Renal pelvis (tissue), 12 donors: Measurements from ENCODE around the gene TEX35. TPM values are rescaled to one million over a fixed set of nuclear protein-coding genes. Genes with fewer than 3 reads are reported as not detected.

Experiments
- DNase-seq: peaks from one replicate; pipeline ENCODE4 v3.0.0-alpha.2; 2013
- long read RNA-seq, 16 experiments: transcript quantifications; one replicate each; lab custom pipeline, GENCODE V29; 2026
- polyA plus RNA-seq, 3 donors: library from polyadenylated mRNA; unstranded; fragments of 120-200 nt; gene quantifications; one replicate each; pipeline ENCODE4 v1.2.1, GENCODE V29; 2013; ENCODE audit not compliant: insufficient read length in 3 of 3

Gene TEX35
- polyA plus RNA-seq = under 1 TPM in 1 of 3 donors, not detected in 2; 0.11 TPM
- long read RNA-seq, donor 1 = 0 reads
- long read RNA-seq, donor 2 = 0 reads
- long read RNA-seq, donor 3 = 0 reads
- long read RNA-seq, donor 4 = 0 reads
- long read RNA-seq, donor 5 = 0 reads
- long read RNA-seq, donor 6 = 0 reads
- long read RNA-seq, donor 7 = 0 reads
- long read RNA-seq, donor 8 = 0 reads
- long read RNA-seq, donor 9 = 0 reads
- long read RNA-seq, donor 10 = 0 reads
- long read RNA-seq, donor 11 = 0 reads
- long read RNA-seq, donor 12 = 0 reads
- long read RNA-seq, donor 13 = 0 reads
- long read RNA-seq, donor 14 = 0 reads
- long read RNA-seq, donor 15 = 0 reads
- long read RNA-seq, donor 16 = 0 reads

- no peak for DNase-seq
Observed at GRCh38 chr1:178512566-178513277, at the start of gene TEX35. TEX35 (plus strand) TSS chr1:178513109; CDS start chr1:178513189, 80 bp downstream.

- DNase-seq = no peak
Observed at GRCh38 chr1:178464141-178464540, 48.8 kb upstream of the TEX35 start.

DNA sequence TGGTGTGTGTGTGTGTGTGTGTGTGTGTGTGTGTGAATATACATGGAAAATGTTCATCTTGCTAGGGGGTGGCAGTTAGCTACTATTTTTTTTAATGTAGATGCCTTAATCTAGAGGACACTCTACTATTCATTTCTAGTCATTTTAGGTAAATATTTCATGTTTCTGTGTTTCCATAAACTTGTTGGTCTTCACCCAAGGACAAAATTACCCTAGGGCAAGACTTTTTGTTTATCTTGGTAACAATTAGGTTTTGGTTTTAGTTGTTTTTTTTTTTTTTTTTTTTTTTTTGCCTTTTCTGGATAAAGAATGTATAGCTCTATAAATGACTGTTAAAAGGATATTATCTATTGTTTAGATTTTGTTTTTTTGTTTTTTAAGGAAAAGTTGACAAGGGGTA is 48.3 kb upstream of the TEX35 start:
- DNase-seq = no peak

DNA sequence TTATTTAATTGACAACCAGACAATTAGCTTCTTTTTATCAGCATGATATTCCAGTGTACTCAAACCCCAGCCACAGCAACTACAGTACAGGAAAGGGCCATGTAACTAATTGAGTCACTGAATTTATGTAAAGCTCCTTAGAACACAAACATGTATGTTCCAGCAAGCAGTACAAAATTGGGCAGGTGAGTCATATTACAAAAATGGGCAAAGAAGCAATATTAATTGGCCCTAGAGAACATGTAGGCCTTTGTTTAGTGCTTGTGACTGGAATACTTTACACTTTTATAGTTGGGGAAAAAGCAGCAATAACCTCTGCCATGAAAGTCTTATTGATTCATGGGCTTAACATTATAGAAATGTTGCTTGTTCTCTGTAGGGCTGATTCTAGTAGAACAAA is 47.9 kb upstream of the TEX35 start:
- no peak for DNase-seq

GRCh38 chr1:178467837-178468236 is 45.1 kb upstream of the TEX35 start:
- DNase-seq = no peak

DNA sequence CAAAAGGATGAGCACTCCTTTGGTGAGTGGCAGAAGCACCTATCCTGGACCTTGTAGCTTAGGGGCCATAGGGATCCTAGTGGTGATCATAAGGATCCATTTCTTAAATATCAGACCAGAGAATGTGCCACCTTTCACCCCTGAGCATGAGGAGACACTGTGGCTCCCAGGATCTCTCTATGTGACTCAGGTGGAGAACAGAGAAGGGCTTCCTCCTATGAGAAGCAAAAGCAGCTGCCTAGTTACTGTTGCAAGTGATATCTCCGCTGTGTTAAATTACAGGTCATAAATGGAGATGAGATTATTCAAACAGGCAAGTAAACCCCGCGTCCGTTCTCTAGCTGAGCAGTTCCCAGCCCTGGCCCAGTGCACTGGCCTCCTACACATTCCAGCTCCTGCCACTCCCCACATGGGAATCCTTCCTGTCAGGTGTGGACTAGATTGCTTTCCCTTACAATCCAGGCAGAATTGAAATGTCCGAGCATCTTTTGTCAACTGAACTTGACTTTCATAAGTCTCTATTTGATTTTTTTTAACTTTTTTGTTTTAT is 42.4 kb upstream of the TEX35 start:
- peak; percentile 79 for DNase-seq

- DNase-seq = no peak
Observed at GRCh38 chr1:178472531-178472930, 40.4 kb upstream of the TEX35 start.

- DNase-seq = no peak
Observed at GRCh38 chr1:178477373-178477772, 35.5 kb upstream of the TEX35 start.

DNA sequence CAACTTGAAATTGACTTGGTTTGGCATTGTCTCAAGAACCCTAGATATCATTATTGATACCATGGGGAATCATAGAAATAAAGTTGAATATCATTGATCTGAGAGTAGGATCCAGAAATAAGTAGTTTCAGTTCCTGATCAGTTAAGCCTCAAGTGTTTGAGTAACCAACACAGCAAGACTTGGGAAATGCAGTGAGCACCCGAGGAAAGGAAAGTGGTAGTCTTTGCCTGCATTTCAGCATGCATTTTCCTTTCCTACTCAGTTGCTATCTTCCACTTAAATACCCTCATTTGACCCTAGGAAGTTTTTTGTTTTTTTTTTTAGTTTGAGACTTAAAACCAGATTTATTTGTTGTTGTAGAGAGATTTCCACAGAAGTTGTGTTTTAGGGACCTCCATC is 35.1 kb upstream of the TEX35 start:
- DNase-seq = no peak

DNA sequence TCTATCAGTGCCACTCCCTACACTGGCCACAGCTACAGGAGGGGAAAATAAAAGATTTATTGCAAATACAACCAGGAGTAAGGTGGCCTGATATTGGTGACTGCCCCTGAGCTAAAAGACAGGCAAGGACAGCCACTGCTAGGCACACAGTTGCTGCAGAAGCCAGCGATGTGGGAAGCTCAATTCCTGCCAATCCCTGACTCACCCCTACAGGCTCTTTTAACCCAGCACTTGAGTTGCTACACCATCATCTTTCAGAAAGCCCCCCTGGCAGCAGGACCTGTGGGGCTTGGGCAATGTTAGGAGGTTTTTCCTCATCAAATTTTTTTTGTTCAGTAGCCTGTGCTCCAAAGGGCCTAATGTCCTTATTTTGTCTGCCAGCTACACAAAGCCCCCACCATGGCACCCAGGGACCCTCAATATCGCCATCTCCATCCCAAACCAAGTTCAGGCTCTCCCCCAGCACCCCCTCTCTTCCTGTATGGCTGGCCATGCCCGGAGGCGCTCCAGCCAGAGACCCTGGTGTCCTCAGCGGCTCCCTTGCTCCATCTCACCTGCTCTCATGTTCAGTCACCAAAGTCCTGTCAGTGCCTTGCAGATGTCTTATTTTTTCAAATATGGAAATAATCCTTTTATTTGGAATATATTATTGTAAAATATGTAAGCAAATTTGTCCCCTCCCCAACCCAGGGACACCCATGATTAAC is 29.5 kb upstream of the TEX35 start:
- DNase-seq = no peak

DNA sequence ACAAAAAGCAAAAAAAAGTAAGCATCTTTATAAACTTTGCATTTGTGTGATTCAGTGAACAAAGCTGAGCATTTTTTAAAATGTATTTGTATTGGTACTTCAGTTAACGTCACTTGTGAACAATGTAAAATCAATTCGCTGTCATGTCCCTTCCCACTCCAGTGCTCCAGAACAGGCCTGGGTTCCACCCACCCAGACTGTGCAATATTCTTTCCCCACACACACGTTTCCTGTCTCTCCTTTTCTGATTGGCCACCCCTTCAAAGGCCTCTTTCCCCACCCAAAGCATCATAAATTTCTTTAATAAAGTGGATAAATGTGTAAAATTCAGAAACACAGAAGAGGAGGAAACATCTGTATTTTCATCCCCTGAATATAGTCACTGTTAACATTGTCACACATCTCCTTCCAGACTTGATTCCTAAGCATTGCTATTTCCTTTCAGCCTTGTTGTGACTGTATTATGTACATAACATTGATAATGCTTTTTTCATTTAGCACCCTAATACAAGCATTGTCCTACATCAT is 28.1 kb upstream of the TEX35 start:
- no peak for DNase-seq

DNA sequence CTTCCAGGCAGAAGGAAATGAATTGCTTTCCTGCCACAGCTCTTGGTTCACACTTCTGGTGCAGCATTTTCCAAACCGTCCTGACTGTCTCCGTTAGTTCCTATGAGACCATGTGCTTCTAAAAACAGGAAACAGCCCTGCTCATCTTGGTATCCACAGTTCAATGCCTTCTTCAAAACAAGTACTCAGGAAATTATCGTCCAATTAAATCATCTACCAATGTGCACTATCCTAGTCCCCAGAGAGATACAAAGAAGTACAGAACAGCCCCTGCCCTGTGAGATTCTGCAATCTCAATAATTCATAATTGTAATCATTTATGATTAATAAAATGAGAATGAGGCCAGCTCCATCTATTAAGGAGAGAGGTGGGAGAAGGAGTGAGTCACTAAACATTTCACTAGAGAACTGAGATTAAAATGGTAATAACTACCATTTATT is 27.3 kb upstream of the TEX35 start:
- DNase-seq = no peak

DNA sequence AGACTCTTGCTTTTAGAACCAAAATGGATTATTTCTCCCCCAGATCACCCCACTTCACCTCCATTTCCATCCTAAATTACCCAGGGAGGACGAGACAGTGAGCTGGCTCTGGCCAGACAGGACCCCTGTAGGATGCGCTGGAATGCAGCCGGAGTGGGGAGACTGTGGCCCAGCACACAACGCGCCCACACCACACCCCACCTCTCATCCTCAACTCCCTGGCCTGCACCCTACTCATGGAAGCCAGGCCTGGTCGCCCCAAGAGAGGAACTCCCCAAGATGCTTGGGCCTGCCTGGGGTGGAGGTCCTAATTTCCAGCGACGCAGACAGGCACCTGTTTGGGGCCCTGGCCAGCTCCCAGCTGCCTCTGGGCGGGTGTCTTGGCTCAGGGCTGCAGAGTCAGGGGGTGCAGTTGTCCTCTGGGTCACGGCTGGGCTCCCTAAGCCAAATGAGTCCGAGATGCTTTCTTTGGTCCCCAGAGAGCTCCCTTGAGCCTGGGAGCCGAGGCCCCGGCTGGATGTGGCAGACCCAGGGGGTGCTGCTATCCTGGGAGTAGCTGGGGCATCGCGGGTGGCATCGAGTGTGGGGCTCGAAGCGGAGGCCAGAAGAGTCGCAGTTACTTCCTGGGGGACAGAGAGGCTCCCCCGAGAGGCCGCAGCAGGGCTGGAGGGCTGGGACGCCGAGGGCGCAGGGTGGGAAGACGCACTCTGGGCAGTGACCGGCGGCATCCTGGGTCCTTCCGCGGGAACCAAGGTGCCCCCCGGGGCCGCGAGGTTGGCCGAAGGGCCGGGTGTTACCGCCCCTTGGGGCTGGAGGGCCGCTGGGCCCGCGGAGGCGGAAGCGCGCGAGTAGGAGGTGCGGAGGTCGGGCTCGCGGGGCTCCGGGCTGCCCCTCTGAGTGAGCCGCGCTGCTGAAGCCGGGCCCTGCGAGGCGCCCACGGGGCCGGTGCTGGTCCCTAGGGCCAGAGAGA is 26.5 kb upstream of the TEX35 start:
- DNase-seq = no peak

DNA sequence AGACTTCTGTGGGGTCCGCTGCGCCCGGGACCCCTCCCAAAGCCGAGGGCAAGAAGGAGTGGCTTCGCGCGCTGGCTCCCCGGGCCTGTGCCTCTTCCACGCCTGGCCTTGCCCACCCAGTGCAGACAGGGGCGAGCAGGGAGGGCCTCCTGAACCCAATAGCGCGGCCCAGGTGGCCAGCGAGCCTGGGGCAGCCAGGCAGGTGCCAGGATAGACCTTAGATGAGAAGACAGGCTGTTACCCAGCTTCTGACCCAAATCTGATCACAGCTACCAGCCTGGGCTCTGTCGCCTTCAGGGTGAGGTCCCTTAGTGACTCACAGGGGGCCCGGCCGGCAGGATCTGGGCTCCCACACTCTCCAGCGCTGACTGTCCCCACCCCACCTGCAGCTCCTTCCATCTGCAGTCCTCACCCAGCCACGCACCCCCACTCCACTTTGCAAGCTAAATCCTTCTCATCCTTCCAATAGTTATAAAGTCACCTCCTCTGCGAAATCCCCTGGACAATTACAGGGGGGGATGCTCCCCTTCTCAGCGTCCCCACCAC is 25.8 kb upstream of the TEX35 start:
- DNase-seq = no peak

- no peak for DNase-seq
Observed at GRCh38 chr1:178488393-178488792, 24.5 kb upstream of the TEX35 start.

DNA sequence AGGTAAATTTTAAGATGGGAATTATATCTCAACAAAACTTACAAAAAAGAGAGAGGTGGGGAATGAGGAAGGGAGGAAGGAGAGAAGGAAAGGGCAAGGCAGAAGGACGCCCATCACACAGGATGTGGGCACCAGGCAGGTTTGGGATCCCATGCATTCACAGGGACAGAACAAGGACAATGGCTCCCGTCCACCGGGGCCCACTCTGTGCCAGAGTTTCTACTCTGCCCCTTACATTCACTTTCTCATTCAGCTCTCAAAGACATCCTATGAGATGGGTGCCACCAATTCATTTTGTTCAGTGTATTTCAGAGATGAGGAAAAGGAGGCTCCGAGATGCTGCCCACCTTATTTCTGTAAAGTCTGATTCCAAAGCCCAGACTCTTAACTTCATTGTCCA is 23.5 kb upstream of the TEX35 start:
- DNase-seq = no peak

DNA sequence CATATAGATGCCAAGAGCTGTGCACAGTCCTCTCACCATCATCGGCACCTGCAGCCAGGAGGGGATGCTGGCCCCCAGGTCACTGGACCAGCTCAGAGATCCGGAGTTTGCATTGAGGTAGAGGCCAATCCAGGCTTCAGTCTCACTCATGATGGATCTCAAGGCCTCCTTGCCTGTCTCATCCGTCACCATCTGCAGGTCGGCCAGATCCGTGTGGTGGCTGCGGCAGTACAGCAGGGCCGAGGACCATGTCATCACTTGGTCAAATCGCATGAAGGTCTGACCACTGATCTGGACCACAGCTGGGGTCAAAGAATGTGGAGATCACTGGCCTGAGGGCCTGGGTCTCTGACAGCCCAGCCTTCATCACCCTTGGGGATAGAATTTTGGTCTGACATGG is 22.8 kb upstream of the TEX35 start:
- DNase-seq = no peak

DNA sequence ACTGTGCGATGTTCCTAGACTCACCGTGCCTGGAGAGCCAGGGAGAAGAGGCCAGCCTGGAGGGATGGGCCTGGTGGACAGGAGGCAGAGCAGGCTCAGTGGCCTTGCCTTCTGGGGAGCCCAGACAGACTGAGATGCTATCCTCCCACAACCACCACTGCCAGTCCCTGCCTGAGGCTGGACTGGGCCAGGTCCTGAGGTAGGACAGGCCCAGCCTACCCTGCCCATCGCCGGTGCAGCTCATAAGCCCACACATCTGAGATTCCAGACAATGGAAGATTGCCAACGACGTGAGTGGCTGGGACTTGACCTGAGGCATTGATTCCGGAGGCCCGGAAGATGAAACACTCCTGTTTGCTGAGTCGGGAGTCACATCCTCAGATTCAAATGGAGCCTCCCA is 21.9 kb upstream of the TEX35 start:
- DNase-seq = no peak

DNA sequence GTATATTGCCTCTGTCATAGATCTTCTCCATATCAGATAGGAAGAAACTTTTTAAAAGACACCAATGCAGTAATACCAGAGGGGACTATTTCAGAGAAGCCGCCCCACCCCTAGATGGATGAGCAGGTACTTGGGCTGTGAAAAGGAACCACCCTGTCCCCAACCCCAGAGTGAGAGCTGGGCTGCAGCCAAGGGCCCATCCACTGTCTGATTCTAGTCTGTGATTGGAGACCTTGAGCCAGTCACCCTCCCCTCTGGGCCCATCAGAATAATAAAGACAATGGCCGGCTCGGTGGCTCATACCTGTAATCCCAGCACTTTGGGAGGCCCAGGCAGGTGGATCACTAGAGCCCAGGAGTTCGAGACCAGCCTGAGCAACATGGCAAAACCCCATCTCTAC is 21.2 kb upstream of the TEX35 start:
- no peak for DNase-seq

DNA sequence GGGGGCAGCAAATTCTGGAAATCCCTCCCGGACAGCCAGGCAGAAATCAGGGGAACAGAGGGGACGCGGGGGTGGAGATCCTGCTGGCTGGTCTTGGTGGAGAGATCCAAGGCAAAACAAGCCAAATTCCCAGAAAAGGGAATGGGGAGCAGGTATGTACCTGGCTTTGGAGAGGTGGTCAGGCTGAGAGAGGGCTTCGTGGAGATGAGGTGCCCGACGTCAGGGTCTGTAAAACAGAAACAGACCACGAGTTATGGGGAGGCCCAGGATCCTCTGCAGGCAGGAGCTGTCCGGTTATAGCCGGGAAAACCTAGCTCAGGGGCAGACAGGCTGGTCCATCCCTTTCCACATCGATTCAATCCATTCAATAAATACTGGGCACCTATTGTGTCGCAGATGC is 20.6 kb upstream of the TEX35 start:
- DNase-seq = no peak

GRCh38 chr1:178493301-178493741 is 19.6 kb upstream of the TEX35 start:
- no peak for DNase-seq
